B cell (primary cell): ENCODE results near the gene AGXT2.

Source experiments
- CTCF ChIP-seq: fragments of 200-600 bp; IDR thresholded peaks from one replicate; pipeline ENCODE4 v1.8.0; 2022; ENCODE audit warnings: antibody characterized with exemption, mild to moderate bottlenecking
- EZH2 ChIP-seq: IDR thresholded peaks from 2 replicates; pipeline ENCODE4 v1.6.1; 2012; ENCODE audit warnings: borderline replicate concordance, low read depth, mild to moderate bottlenecking, moderate library complexity, low read length; ENCODE audit not compliant: insufficient read depth, poor library complexity, severe bottlenecking

GRCh38 chr5:35063414-35063813 is 15.7 kb upstream of the AGXT2 start:
- TF ChIP-seq EZH2: no peak
- TF ChIP-seq CTCF: no peak
